SK-N-SH (cell line): ENCODE measurements around the gene WNK2. TPM values are rescaled to one million over a fixed set of nuclear protein-coding genes. Genes with fewer than 3 reads are reported as not detected.

Source experiments
- CTCF ChIA-PET: fragments of 300-600, 350-600 bp; formaldehyde crosslinking; extraction: SDS; loops from one replicate; lab custom pipeline; 2021; lab: Yijun Ruan, JAX
- POLR2A ChIA-PET: fragments of 350-600 bp; sonication (Branson Sonifier 250); formaldehyde crosslinking; extraction: SDS; loops from one replicate; lab custom pipeline; 2020; ENCODE audit warnings: antibody characterized with exemption, inconsistent platforms; lab: Yijun Ruan, JAX
- DNase-seq: peaks from one replicate; pipeline ENCODE4 v3.0.0; 2012
- H2AFZ ChIP-seq: fragments of 200-600 bp; sonication (generic); 2 replicates; pipeline ENCODE4 v1.8.1; 2016; ENCODE audit warnings: antibody characterized with exemption, mild to moderate bottlenecking, low read depth
- H3F3A ChIP-seq: fragments of 200-600 bp; sonication (generic); replicated peaks from 2 replicates; pipeline ENCODE3; 2016; ENCODE audit warnings: antibody characterized with exemption, mild to moderate bottlenecking; ENCODE audit not compliant: insufficient read depth
- H3K27ac ChIP-seq, 2 experiments: fragments of 200-500 bp in 1 of 2; fragments of 200-600 bp in 1 of 2; sonication (Bioruptor generic) in 1 of 2; sonication (generic), shearing (Covaris generic) in 1 of 2; 2 replicates each; pipeline versions ENCODE4 v1.5.1 to v1.6.1; 2014 to 2016; ENCODE audit warnings: low read depth in 2 of 2, inconsistent platforms in 1 of 2, low read length in 1 of 2, mild to moderate bottlenecking in 1 of 2, mixed read lengths in 1 of 2
- H3K27me3 ChIP-seq: fragments of 200-600 bp; sonication (generic), shearing (Covaris generic); 2 replicates; pipeline ENCODE4 v1.6.1; 2016; ENCODE audit warnings: mixed run types; ENCODE audit not compliant: insufficient read depth
- H3K36me3 ChIP-seq, 2 experiments: fragments of 200-500 bp in 1 of 2; fragments of 200-600 bp in 1 of 2; sonication (Bioruptor generic) in 1 of 2; sonication (generic) in 1 of 2; replicated peaks in 1 of 2; 2 replicates each; pipeline versions ENCODE3 to v1.5.1; 2014 to 2016; ENCODE audit warnings: low read length in 1 of 2, mild to moderate bottlenecking in 1 of 2; ENCODE audit not compliant: insufficient read depth in 2 of 2, control insufficient read depth in 1 of 2
- H3K4me1 ChIP-seq, 2 experiments: fragments of 200-500 bp in 1 of 2; fragments of 200-600 bp in 1 of 2; sonication (Bioruptor generic) in 1 of 2; sonication (generic), shearing (Covaris generic) in 1 of 2; 2 replicates each; pipeline versions ENCODE4 v1.5.1 to v1.6.1; 2014 to 2016; ENCODE audit warnings: low read depth in 1 of 2, low read length in 1 of 2, mixed run types in 1 of 2; ENCODE audit not compliant: insufficient read depth in 2 of 2, control insufficient read depth in 1 of 2
- H3K4me2 ChIP-seq: fragments of 200-600 bp; sonication (generic), shearing (Covaris generic); 2 replicates; pipeline ENCODE4 v1.6.1; 2017; ENCODE audit warnings: mixed run types
- H3K4me3 ChIP-seq, 2 experiments: fragments of 200-500 bp in 1 of 2; fragments of 200-600 bp in 1 of 2; sonication (Bioruptor generic) in 1 of 2; sonication (generic), shearing (Covaris generic) in 1 of 2; 2 replicates each; pipeline versions ENCODE4 v1.5.1 to v1.8.1; 2014 to 2016; ENCODE audit warnings: low read depth in 2 of 2, inconsistent platforms in 1 of 2, low read length in 1 of 2, mild to moderate bottlenecking in 1 of 2, mixed read lengths in 1 of 2, moderate library complexity in 1 of 2
- H3K79me2 ChIP-seq: fragments of 200-600 bp; sonication (generic); 2 replicates; pipeline ENCODE4 v1.8.1; 2017; ENCODE audit warnings: mild to moderate bottlenecking; ENCODE audit not compliant: insufficient read depth
- H3K9ac ChIP-seq: fragments of 200-600 bp; sonication (generic); 2 replicates; pipeline ENCODE4 v1.6.1; 2017; ENCODE audit warnings: mixed run types
- H3K9me2 ChIP-seq: fragments of 200-600 bp; sonication (generic); 2 replicates; pipeline ENCODE4 v1.6.1; 2017; ENCODE audit warnings: mixed run types
- H3K9me3 ChIP-seq: fragments of 200-600 bp; sonication (generic); 2 replicates; pipeline ENCODE4 v1.6.1; 2017; ENCODE audit warnings: mixed run types, mild to moderate bottlenecking, moderate library complexity
- H4K20me1 ChIP-seq: fragments of 200-600 bp; sonication (generic); 2 replicates; pipeline ENCODE4 v1.6.1; 2017; ENCODE audit warnings: mild to moderate bottlenecking, mixed run types; ENCODE audit not compliant: insufficient read depth
- CTCF ChIP-seq: fragments of 200-600 bp; sonication (generic); IDR thresholded peaks from 2 replicates; pipeline ENCODE4 v1.6.1; 2017; ENCODE audit warnings: antibody characterized with exemption, mild to moderate bottlenecking, moderate library complexity
- EZH2phosphoT487 ChIP-seq: fragments of 200-600 bp; sonication (generic); IDR thresholded peaks from 2 replicates; pipeline ENCODE4 v1.6.1; 2017; ENCODE audit warnings: low read depth, mixed run types, mild to moderate bottlenecking, antibody characterized with exemption, moderate library complexity, borderline replicate concordance
- FOXJ3 ChIP-seq: sonication (generic); formaldehyde crosslinking; IDR thresholded peaks from 2 replicates; pipeline ENCODE4 v1.5.1; 2020; ENCODE audit warnings: mild to moderate bottlenecking, missing genetic modification reagents
- GATA2 ChIP-seq: sonication (generic); formaldehyde crosslinking; IDR thresholded peaks from 2 replicates; pipeline ENCODE4 v1.5.0; 2020; ENCODE audit warnings: mild to moderate bottlenecking, missing genetic modification reagents
- NFIC ChIP-seq: IDR thresholded peaks from 2 replicates; pipeline ENCODE4 v1.4.0; 2012; ENCODE audit warnings: borderline replicate concordance
- NRF1 ChIP-seq: IDR thresholded peaks from 2 replicates; pipeline ENCODE4 v1.6.1; 2012; ENCODE audit warnings: low read depth, mild to moderate bottlenecking, low read length
- POLR2AphosphoS5 ChIP-seq: IDR thresholded peaks from 2 replicates; pipeline ENCODE4 v1.6.1; 2012; ENCODE audit warnings: low read depth, low read length
- RAD21 ChIP-seq: IDR thresholded peaks from 2 replicates; pipeline ENCODE4 v1.6.1; 2012; ENCODE audit warnings: mild to moderate bottlenecking, low read length
- RFX5 ChIP-seq: IDR thresholded peaks from 2 replicates; pipeline ENCODE4 v1.6.1; 2012; ENCODE audit warnings: mild to moderate bottlenecking, improper control_type of control experiment, low read length
- RXRA ChIP-seq: IDR thresholded peaks from 2 replicates; pipeline ENCODE4 v1.4.0; 2012; ENCODE audit warnings: low read depth, mild to moderate bottlenecking, borderline replicate concordance
- SMC3 ChIP-seq: IDR thresholded peaks from 2 replicates; pipeline ENCODE4 v1.6.1; 2012; ENCODE audit warnings: low read depth, low read length, improper control_type of control experiment
- TCF12 ChIP-seq: IDR thresholded peaks from 2 replicates; pipeline ENCODE4 v1.4.0; 2012
- USF2 ChIP-seq: fragments of 150-350 bp; IDR thresholded peaks from 2 replicates; pipeline ENCODE4 v1.6.1; 2017; ENCODE audit warnings: antibody characterized with exemption, low read length, low read depth, borderline replicate concordance
- YY1 ChIP-seq: IDR thresholded peaks from 2 replicates; pipeline ENCODE4 v1.4.0; 2012; ENCODE audit warnings: low read depth, mild to moderate bottlenecking
- whole genome bisulfite sequencing: methylation state at CpG from one replicate; pipeline ENCODE4 v1.1.6; 2017; ENCODE audit warnings: low lambda C conversion rate; 5-methylcytosine and 5-hydroxymethylcytosine counted together
- polyA plus RNA-seq, 3 experiments: library from polyadenylated mRNA; depleted of rRNA; stranded (reverse); fragments of >200 nt; gene quantifications; 2 replicates each; pipeline ENCODE4 v1.2.3, GENCODE V29; 2012
- TF ChIP-seq, protein P1 (sequence below): fragments of 150-350 bp; IDR thresholded peaks from 2 replicates; pipeline ENCODE4 v1.6.1; 2016; ENCODE audit warnings: mild to moderate bottlenecking, low read depth, low read length
- TF ChIP-seq, protein P2 (sequence below): IDR thresholded peaks from 2 replicates; pipeline ENCODE4 v1.4.0; 2012; ENCODE audit warnings: low read depth, borderline replicate concordance

Gene WNK2
- polyA plus RNA-seq, 1 of the 3 experiments (the other 2 are of a cell fraction): 0.12 TPM

- Histone ChIP-seq H3K9me3 (no peaks in the 10 kb centered on the region), H3K27me3 (no peaks in the 10 kb centered on the region), H3K9ac (no peak overlapping the region), H2AFZ (no peak overlapping the region), H3K79me2 (no peaks in the 10 kb centered on the region), H3K27ac (no peak overlapping the region), H4K20me1 (no peaks in the 10 kb centered on the region), H3K4me3 (no peak overlapping the region), H3K4me1 (peaks cover 0 to 12% of the 10 kb centered on the region in 2 experiments; a peak in 1 of 4 replicates), H3K9me2 (no peaks in the 10 kb centered on the region), H3F3A (no peaks in the 10 kb centered on the region), H3K4me2 (no peak overlapping the region), H3K36me3 (no peaks in the 10 kb centered on the region)
- WGBS: 47% methylated on average over 19 of the region's 20 CpGs
- POLR2A ChIA-PET: no interaction called here
- CTCF ChIA-PET: interaction anchor here (1.3 kb wide), 1 partner anchor 132 kb away, joined by 4 read pairs; no protein-coding TSS in a partner anchor
- TF ChIP-seq FOXJ3 (CRISPR knock-in tag): no peak
- no peak for TF ChIP-seq RAD21
- no peak for TF ChIP-seq CTCF
- no peak for TF ChIP-seq GATA2 (CRISPR knock-in tag)
- TF ChIP-seq NFIC: no peak
- TF ChIP-seq RXRA: no peak
- no peak for TF ChIP-seq YY1
- TF ChIP-seq SMC3: no peak
- TF ChIP-seq RFX5: no peak
- TF ChIP-seq, protein P1, sequence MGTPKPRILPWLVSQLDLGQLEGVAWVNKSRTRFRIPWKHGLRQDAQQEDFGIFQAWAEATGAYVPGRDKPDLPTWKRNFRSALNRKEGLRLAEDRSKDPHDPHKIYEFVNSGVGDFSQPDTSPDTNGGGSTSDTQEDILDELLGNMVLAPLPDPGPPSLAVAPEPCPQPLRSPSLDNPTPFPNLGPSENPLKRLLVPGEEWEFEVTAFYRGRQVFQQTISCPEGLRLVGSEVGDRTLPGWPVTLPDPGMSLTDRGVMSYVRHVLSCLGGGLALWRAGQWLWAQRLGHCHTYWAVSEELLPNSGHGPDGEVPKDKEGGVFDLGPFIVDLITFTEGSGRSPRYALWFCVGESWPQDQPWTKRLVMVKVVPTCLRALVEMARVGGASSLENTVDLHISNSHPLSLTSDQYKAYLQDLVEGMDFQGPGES: no peak
- TF ChIP-seq TCF12: no peak
- TF ChIP-seq NRF1: no peak
- TF ChIP-seq POLR2AphosphoS5: no peak
- TF ChIP-seq, protein P2, sequence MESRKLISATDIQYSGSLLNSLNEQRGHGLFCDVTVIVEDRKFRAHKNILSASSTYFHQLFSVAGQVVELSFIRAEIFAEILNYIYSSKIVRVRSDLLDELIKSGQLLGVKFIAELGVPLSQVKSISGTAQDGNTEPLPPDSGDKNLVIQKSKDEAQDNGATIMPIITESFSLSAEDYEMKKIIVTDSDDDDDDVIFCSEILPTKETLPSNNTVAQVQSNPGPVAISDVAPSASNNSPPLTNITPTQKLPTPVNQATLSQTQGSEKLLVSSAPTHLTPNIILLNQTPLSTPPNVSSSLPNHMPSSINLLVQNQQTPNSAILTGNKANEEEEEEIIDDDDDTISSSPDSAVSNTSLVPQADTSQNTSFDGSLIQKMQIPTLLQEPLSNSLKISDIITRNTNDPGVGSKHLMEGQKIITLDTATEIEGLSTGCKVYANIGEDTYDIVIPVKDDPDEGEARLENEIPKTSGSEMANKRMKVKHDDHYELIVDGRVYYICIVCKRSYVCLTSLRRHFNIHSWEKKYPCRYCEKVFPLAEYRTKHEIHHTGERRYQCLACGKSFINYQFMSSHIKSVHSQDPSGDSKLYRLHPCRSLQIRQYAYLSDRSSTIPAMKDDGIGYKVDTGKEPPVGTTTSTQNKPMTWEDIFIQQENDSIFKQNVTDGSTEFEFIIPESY: no peak
- TF ChIP-seq USF2: no peak
- TF ChIP-seq EZH2phosphoT487: no peak
- no peak for DNase-seq
Measured at GRCh38 chr9:93172666-93173364, 11.1 kb upstream of the WNK2 start.
